ENCODE data around the gene PERM1.
"Not testable (repeated sequence)": the region's sequence is repeated elsewhere in the genome, so short reads cannot be mapped to it uniquely, and the experiment has no call there.

PERM1 gene

DNA sequence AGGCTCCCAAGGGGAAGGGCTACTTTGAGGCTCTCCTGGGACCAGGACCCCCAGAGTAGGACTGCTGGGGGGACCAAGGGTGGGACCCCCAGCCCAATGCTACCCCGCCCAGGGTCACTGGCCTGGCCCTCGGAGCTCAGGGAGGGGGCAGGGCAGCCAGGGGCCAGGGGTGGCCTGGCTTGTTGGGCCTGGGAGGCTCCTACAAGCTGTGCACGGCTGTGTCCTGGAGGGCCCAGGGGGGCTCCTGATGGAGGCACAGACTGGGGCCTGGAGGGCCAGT is 15.8 kb upstream of the PERM1 start:
- no peak for DNase-seq

DNA sequence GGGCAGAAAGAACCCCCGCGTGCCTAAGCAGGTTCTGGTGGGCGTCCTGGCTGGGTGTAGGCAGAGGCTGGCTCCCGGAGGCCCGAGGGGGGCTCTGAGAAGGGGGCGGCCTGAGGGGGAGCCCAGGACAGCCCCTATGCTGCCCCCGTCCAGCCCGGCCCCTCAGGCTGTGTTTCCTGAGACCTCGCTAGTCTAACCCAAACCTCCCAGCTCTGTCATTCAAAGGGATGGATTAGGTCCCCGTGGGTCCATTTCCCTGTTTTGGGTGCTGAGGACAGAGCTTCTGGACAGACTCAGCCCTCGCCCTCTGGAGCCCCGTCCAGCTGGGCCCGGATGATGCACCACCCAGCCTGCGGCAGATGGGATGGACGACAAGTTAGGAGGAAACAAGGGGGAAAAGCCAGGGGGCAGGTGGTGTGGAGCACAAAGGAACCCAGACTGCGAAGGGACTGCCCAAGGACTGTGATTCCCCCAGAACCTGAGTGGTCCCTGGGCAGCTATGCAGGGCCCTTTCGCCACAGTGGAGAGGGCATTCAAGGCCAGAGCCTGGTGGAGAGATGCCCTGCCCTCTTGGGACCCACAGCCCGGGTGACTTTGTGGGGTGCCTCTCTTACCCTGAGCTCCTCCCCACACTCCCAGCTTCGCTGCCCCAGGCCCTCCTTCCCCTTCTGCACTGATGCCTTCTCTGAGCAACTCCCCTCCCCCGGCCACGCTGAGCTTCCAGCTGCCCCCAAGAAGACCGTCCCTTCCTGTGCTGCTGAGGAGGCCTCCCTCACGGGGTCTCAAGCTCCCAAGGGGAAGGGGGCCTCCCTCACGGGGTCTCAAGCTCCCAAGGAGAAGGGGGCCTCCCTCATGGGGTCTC is 15.2 kb upstream of the PERM1 start:
- DNase-seq: no peak

- DNase-seq: no peak
Observed at GRCh38 chr1:995665-996633, 14.1 kb upstream of the PERM1 start.

DNA sequence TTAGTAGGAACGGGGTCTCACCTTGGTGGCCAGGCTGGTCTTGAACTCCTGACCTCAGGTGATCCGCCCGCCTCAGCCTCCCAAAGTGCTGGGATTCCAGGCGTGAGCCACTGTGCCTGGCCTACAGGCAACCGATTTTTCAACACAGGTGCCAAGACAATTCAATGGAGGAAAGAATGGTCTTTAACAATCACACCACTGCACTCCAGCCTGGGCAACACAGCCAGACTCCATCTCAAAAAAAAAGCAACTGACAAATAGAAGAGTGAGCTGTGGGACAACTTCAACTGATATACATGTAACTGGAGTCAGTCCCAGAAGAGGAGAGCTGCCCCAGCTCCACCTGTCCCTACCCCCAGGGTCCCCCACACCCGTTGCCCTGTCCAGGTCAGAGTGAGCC is 12.7 kb upstream of the PERM1 start:
- DNase-seq: not testable (repeated sequence)

GRCh38 chr1:993379-993995 is 11.6 kb upstream of the PERM1 start:
- DNase-seq: no peak

DNA sequence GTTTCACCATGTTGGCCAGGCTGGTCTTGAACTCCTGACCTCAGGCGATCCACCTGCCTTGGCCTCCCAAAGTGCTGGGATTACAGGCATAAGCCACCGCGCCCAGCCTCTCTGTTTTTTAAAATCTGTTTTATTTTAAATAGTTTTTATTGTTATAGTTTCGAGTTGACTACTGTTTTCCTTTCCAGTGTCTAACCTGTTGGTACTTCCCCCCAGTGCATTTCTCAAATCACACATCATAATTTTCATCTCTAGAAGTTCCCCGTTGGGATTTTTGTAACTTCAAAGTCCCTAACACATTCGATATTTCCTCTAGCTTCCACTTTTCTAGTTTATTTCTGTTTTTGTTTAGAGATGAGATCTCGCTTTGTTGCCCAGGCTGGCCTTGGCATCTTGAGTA is 10.5 kb upstream of the PERM1 start:
- no peak for DNase-seq

DNA sequence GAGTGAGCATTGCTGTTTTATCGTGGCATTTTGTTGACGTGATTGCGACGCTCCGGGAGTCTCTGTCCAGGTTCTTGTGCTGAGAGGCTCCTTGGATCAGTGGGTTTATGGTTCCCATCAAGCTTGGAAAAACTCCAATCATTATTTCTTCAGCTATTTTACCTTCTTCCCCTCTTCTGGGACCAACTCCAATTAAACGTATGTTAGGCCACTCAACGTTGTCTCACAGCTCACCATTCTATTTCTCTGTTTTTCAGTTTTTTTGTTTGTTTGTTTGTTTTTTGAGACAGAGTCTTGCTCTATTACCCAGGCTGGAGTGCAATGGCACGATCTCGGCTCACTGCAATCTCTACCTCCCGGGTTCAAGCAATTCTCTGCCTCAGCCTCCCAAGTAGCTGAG is 10.0 kb upstream of the PERM1 start:
- no peak for DNase-seq

- not testable (repeated sequence) for DNase-seq
Observed at GRCh38 chr1:991275-991674, 9.4 kb upstream of the PERM1 start.

- not testable (repeated sequence) for DNase-seq
Observed at GRCh38 chr1:988061-988460, 6.2 kb upstream of the PERM1 start.

DNA sequence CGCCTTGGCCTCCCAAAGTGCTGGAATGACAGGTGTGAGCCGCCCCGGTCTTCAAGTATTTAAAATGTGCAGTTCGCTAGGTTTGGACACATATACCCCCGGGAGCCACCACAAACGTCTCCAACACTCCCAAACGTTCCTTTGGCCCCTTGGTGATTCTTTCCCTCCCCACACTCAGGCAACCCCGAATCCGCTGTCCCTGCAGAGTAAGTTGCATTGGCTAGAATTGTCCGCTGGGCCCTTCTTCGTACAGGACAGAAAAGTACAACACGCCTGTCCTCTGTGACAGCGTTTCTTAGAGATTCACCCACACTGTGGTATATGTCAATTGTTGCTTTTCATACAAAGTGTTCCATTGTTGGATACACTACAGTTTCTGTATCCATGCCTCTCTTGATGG is 3.2 kb upstream of the PERM1 start:
- no peak for DNase-seq

DNA sequence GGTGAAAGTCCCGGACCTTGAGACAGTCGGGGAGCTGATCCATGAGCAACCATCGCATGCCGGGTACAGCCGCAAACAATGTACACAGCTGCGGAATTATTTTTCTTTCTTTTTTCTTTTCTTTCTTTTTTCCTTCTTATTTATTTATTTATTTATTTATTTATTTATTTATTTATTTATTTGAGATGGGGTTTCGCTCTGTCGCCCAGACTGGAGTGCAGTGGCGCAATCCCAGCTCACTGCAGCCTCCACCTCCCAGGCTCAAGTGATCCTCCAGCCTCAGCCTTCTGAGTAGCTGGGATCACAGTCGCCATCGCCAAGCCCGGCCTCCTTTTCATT is 2.6 kb upstream of the PERM1 start:
- no peak for DNase-seq

DNA sequence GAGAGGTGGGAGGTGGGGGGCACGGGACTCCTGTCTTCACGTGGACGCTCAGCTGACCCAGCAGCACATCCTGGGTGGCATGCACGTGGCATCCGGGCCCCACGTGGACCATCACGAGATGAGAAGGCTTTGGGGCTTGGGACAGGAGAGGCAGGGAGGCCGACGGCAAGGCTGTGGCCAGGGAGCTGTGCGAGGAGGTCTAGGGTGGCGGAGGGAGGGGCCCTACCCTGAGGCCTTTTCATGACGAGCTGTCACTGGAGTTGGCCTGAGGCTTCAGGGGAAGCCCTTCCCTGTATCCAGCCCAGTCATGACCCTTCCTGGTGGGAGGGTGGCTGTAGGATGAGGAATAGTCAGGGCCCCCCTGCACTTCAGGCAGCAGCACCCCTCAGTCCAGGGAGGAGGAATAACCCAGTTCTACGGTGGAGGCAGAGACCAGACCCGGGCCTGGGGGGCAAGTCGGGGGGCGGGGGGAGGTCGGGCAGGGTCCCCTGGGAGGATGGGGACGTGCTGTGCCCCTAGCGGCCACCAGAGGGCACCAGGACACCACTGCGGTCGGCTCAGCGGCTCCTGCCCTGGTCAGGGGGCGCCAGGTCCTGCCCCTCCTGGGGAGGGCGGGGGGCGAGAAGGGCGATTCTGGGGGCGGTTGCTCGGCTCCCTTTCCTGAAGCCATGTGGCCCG is 2.0 kb upstream of the PERM1 start:
- DNase-seq: no peak

DNA sequence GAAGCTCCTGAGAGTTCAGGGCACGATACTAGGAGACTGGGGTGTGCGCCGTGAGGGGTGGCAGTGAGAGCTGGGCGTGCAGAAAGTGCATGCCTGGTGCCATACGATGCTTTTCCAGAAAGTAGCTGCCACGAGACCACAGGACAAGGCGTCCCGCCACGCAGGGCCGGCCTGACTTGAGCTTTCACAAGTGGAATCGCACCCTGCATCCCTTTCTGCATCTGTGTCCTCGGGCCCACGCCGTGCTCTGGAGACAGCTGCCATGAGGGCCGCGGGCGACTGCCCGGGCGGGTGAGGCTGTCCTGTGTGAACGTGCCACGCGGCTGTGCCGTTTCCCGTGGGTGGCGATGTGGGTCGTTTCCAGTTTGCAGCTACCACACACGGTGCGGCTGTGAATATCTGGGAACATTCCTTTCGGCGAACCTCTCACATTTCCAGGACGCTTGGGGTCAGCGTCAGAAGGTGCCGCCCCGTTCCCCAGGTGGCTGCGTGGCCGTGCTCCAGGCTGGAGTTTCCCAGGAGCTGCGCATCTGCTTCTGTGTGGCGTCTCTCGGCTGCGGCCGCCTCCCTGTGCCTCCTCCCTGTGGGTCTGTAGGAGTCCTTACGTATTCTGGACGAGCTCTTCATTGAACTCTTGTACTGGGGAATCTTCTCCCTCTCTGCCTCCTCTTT is 1.0 kb upstream of the PERM1 start:
- DNase-seq: no peak

GRCh38 chr1:981491-981954 is 370 bp downstream of the PERM1 start:
- no peak for DNase-seq

DNA sequence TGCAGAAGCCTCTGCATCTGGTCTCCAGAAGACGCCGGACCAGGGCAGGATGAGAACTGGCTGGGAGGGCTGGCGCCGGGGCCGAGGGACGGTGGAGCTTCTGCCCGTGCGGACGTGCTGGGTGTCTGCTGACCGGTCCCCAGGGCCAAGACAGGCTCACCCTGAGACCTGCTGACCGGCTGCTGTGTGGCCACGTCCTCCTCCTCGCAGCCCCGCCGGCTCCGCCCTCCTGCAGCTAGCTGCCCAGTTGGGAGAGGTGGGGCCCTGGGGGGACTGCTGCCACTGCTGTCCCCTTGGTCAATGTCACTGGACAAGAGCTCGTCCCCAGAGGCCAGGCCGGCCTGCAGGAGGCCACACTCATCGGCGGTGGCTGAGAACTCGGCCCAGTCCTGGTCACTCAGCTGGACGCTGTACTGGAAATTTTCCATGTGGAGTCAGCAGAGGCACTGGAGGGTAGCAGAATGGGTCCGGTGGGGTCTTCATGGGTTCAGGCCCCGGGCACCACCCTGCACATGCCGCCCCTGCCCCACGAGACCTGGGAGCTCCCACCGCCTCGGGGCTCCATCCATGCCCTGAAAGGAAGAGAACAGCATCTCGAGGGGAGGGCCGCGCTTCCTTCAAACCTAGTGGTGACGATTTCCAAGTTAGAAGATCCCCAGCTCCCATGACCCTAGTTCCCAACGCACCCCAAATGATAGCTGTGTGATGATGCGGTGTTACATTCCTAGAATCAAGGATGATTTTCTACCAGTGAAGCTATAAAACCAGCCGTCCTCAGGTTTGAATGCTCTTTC is 1.1 kb downstream of the PERM1 start:
- DNase-seq: no peak

DNA sequence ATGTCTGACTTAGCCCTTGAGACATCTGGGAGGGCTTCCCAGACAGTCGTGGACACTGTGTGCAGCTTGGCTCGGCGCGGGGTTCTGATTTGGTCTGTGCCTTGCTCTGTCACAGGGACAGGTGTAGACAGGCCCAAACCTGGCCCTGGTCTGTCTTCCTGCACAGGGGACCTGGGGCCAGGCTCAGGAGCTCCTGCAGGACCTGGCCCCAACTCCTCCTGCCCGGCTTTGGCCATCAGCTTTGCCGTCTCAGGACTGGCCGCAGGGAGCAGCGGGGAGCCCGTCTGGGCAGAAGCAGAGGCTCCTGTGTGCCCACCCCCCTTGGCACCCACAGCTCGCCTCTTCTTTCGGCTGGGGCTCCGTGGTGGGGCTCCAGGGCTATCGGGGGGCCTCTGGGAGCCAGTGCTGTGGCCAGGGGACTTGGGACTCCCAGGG is 1.7 kb downstream of the PERM1 start:
- DNase-seq: no peak

GRCh38 chr1:979744-980072 is 2.2 kb downstream of the PERM1 start:
- DNase-seq: no peak

DNA sequence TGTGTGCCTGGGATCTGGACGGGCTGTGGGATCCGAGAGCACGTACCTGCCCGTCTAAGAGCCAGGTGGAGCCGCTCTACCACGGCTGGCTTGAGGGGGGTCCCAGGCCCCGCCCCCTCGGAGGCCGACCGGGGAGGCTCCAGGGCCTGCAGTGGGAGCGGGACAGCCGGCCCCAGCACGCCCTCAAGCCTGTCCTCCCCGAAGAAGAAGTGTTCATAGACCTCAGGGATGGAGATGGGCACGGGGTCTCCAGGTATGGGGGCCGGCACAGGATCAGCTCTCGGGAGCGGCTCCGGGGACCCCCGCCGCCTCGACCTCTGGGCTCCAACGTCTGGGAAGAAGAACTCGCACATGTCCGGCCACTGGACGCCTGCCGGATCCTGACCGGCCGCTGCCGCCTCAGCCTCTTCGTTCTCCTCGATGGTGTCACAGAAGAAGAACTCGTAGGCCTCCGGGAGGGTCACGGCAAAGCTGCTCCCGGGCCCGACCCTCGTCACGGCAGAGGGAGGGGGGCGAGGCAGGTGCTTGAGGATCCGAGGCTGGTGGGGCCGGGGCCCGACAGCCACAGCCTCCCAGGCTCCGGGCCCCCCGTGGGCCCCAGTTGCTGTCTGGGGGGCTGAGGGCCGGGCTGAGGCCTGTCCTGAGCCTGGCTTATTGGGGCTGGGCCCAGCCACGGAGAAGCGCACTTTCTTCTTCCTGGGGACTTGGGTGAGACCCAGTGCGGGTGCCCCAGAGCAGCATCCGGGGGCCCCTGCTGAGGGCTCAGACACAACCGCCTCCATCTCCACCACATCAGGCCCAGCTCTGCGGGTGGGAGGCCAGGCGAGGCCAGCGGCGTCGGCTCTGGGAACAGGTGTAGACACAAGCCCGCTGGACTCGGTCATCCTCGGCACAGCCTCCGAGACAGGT is 2.8 kb downstream of the PERM1 start:
- no peak for DNase-seq

GRCh38 chr1:978069-978834 is 3.6 kb downstream of the PERM1 start:
- DNase-seq: no peak

GRCh38 chr1:976791-977190 is 5.1 kb downstream of the PERM1 start:
- not testable (repeated sequence) for DNase-seq
